Natural killer cell (primary cell): ENCODE results near the gene STX1A. TPM values are rescaled to one million over a fixed set of nuclear protein-coding genes. Genes with fewer than 3 reads are reported as not detected.

Source experiments
- ATAC-seq, 3 donors: fragments of 150-1000 bp in 2 of 3; fragments of 200-7000 bp in 1 of 3; cut with Tn5 transposase; 1 replicate in 1 of 3; 2 replicates in 2 of 3; pipeline ENCODE4 v1.10.0; 2021; ENCODE audit warnings: mild to moderate bottlenecking in 2 of 3, moderate library complexity in 2 of 3
- DNase-seq, 2 donors: peaks; one replicate each; pipeline versions ENCODE4 v3.0.0 to v3.0.0-alpha.2; 2013 to 2021; ENCODE audit warnings: mixed read lengths in 1 of 2
- H3K27ac ChIP-seq: one replicate; pipeline ENCODE4 v1.5.1; 2013; ENCODE audit warnings: mild to moderate bottlenecking, low read length
- H3K27me3 ChIP-seq: one replicate; pipeline ENCODE4 v1.6.1; 2013; ENCODE audit warnings: low read length; ENCODE audit not compliant: control insufficient read depth, insufficient read depth
- H3K36me3 ChIP-seq: one replicate; pipeline ENCODE4 v1.6.1; 2013; ENCODE audit warnings: low read length; ENCODE audit not compliant: control insufficient read depth, insufficient read depth
- H3K4me1 ChIP-seq: one replicate; pipeline ENCODE4 v1.6.1; 2013; ENCODE audit warnings: low read length; ENCODE audit not compliant: control insufficient read depth, insufficient read depth
- H3K4me3 ChIP-seq: one replicate; pipeline ENCODE4 v1.5.1; 2013; ENCODE audit warnings: low read length
- H3K9me3 ChIP-seq: one replicate; pipeline ENCODE4 v1.6.1; 2013; ENCODE audit warnings: low read length; ENCODE audit not compliant: control insufficient read depth, insufficient read depth
- H3K27ac Mint-ChIP-seq, 2 donors: one replicate each; pipeline ENCODE4 v1.8.0; 2022; ENCODE audit warnings: mild to moderate bottlenecking in 2 of 2, mixed read lengths in 2 of 2, moderate library complexity in 1 of 2
- H3K27me3 Mint-ChIP-seq, 2 donors: one replicate each; pipeline ENCODE4 v1.8.0; 2022; ENCODE audit warnings: low read depth in 2 of 2, mixed read lengths in 2 of 2
- H3K36me3 Mint-ChIP-seq: one replicate; pipeline ENCODE4 v1.8.0; 2022; ENCODE audit warnings: mixed read lengths
- H3K4me1 Mint-ChIP-seq, 2 donors: one replicate each; pipeline ENCODE4 v1.8.0; 2022; ENCODE audit warnings: mixed read lengths in 2 of 2
- H3K4me3 Mint-ChIP-seq: one replicate; pipeline ENCODE4 v1.8.0; 2022; ENCODE audit warnings: mild to moderate bottlenecking, moderate library complexity, mixed read lengths
- H3K9me3 Mint-ChIP-seq, 2 donors: one replicate each; pipeline ENCODE4 v1.8.0; 2022; ENCODE audit warnings: mixed read lengths in 2 of 2
- CTCF ChIP-seq: fragments of 200-600 bp; IDR thresholded peaks from one replicate; pipeline ENCODE4 v1.8.0; 2022; ENCODE audit warnings: antibody characterized with exemption
- WGBS: methylation state at CpG from one replicate; pipeline ENCODE4 v1.1.7; 2013; ENCODE audit warnings: missing lambda C conversion rate; ENCODE audit not compliant: insufficient coverage; 5-methylcytosine and 5-hydroxymethylcytosine counted together
- intact Hi-C: fragments of 100-400 bp; cut with micrococcal nuclease; formaldehyde crosslinking; loops from one replicate; pipeline ENCODE4 v1.14.2; 2022
- total RNA-seq, 4 donors: library from RNA; stranded (reverse); fragments of 120-200 nt in 1 of 4; gene quantifications; one replicate each; pipeline versions ENCODE4 v1.2.3 to v1.2.4, GENCODE V29; 2013 to 2022

STX1A gene
- total RNA-seq, 3 donors from 2014 or later (not counting 1 experiment from before 2014, with no cell fraction given), result 13.2 to 20.4 (median 14.7) TPM

GRCh38 chr7:73739387-73739767 lies 19.9 kb upstream of the STX1A start:
- H3K4me1 ChIP-seq, result peaks cover 24% of the 10 kb centered on the region
- ATAC-seq (no peak), DNase-seq (no peak)
- peak overlapping the region; percentile 77 for H3K27ac ChIP-seq
- intact Hi-C loops, result loop anchor here (2.0 to 5.0 kb wide), 2 partner anchors 21 to 72 kb away; partner anchors contain the start of genes STX1A and VPS37D
- Mint-ChIP-seq H3K9me3 (no peaks in the 10 kb centered on the region), H3K36me3 (no peaks in the 10 kb centered on the region), H3K27ac (peak overlapping the region; percentile 81 to 93), H3K27me3 (no peaks in the 10 kb centered on the region), H3K4me3 (peak overlapping the region; percentile 89), H3K4me1 (peaks cover 14 to 29% of the 10 kb centered on the region in 2 donors)
- TF ChIP-seq CTCF, result no peak
- H3K4me3 ChIP-seq, result peak overlapping the region; percentile 89
- no peaks in the 10 kb centered on the region for H3K9me3 ChIP-seq
- H3K36me3 ChIP-seq, result peaks cover 15% of the 10 kb centered on the region
- WGBS, result 63% methylated on average over 13 of the region's 13 CpGs
- no peaks in the 10 kb centered on the region for H3K27me3 ChIP-seq

GRCh38 chr7:73738612-73739386 lies 19.3 kb upstream of the STX1A start, which contains the start of gene ABHD11:
ABHD11 (minus strand) TSS chr7:73738802; CDS start chr7:73738770, 32 bp downstream.
- WGBS, result under 1% methylated on average over 84 of the region's 84 CpGs
- peak within 1 kb of the TSS; percentile 81 to 93 for H3K27ac Mint-ChIP-seq

GRCh38 chr7:73738220-73738611 lies 18.7 kb upstream of the STX1A start:
- Histone ChIP-seq H3K4me1 (peaks cover 24% of the 10 kb centered on the region), H3K27ac (peak overlapping the region; percentile 65), H3K4me3 (peak overlapping the region; percentile 89), H3K9me3 (no peaks in the 10 kb centered on the region), H3K27me3 (no peaks in the 10 kb centered on the region), H3K36me3 (peaks cover 15% of the 10 kb centered on the region)
- peak overlapping the region; percentile 81 to 93 for H3K27ac Mint-ChIP-seq
- 0% methylated on average over 20 of the region's 24 CpGs for WGBS
- H3K36me3 Mint-ChIP-seq, result no peaks in the 10 kb centered on the region
- H3K4me1 Mint-ChIP-seq, result peaks cover 15 to 30% of the 10 kb centered on the region in 2 donors
- peak overlapping the region; percentile 89 for H3K4me3 Mint-ChIP-seq
- no peaks in the 10 kb centered on the region for H3K9me3 Mint-ChIP-seq
- peak; percentile 5 to 33 (median 28) for ATAC-seq
- TF ChIP-seq CTCF, result no peak
- DNase-seq, result peak; percentile 41 to 80
- intact Hi-C loops, result loop anchor here (1.0 to 5.0 kb wide), 4 partner anchors 19 to 160 kb away; partner anchors contain the start of genes BUD23, DNAJC30, STX1A and TBL2
- H3K27me3 Mint-ChIP-seq, result no peaks in the 10 kb centered on the region

More at GRCh38 chr7:73738612-73739386, 19.3 kb upstream of the STX1A start, which contains the start of gene ABHD11:
- intact Hi-C loops, result loop anchor here (1.0 to 5.0 kb wide), 4 partner anchors 20 to 160 kb away; partner anchors contain the start of genes BUD23, DNAJC30, STX1A and TBL2
- H3K36me3 ChIP-seq, result peaks cover 15% of the 10 kb centered on the region
- H3K9me3 ChIP-seq, result no peaks in the 10 kb centered on the region
- no peaks in the 10 kb centered on the region for H3K27me3 Mint-ChIP-seq
- no peaks in the 10 kb centered on the region for H3K9me3 Mint-ChIP-seq
- TF ChIP-seq CTCF, result no peak
- H3K27me3 ChIP-seq, result no peaks in the 10 kb centered on the region
- H3K27ac ChIP-seq, result peak within 1 kb of the TSS; percentile 77
- DNase-seq (peak; percentile 96 to 98), ATAC-seq (peak; percentile 86 to 96 (median 90))
- peaks cover 24% of the 10 kb centered on the region for H3K4me1 ChIP-seq
- peak within 1 kb of the TSS; percentile 89 for H3K4me3 Mint-ChIP-seq
- H3K36me3 Mint-ChIP-seq, result no peaks in the 10 kb centered on the region
- H3K4me1 Mint-ChIP-seq, result peaks cover 15 to 30% of the 10 kb centered on the region in 2 donors
- peak within 1 kb of the TSS; percentile 89 for H3K4me3 ChIP-seq
